Testis (tissue), 5 donors: ENCODE data around the gene PIN4. TPM values are rescaled to one million over a fixed set of nuclear protein-coding genes. Genes with fewer than 3 reads are reported as not detected.

Experiments
- DNase-seq: peaks from one replicate; pipeline ENCODE4 v3.0.0-alpha.2; 2019
- H3K27ac ChIP-seq, 2 donors: fragments of 200-600 bp; sonication (generic); one replicate each; pipeline ENCODE4 v1.5.1; 2019
- H3K27me3 ChIP-seq: fragments of 200-600 bp; sonication (generic); one replicate; pipeline ENCODE4 v1.5.1; 2019
- H3K36me3 ChIP-seq: fragments of 200-600 bp; sonication (generic); one replicate; pipeline ENCODE4 v1.5.1; 2017; ENCODE audit warnings: low read depth; ENCODE audit errors: missing control alignments
- H3K4me1 ChIP-seq: fragments of 200-600 bp; sonication (generic); one replicate; pipeline ENCODE4 v1.5.1; 2019
- H3K4me3 ChIP-seq, 2 donors: fragments of 200-600 bp; sonication (generic); one replicate each; pipeline ENCODE4 v1.5.1; 2017 to 2019
- H3K9me3 ChIP-seq: fragments of 200-600 bp; sonication (generic); one replicate; pipeline ENCODE4 v1.5.1; 2017
- CTCF ChIP-seq, 3 experiments: fragments of 450-650 bp in 2 of 3; fragments of 200-600 bp in 1 of 3; sonication (generic) in 1 of 3; IDR thresholded peaks; one replicate each; pipeline ENCODE4 v1.5.1; 2016 to 2019; ENCODE audit warnings: antibody characterized with exemption in 3 of 3, mild to moderate bottlenecking in 2 of 3, moderate library complexity in 1 of 3
- POLR2A ChIP-seq: fragments of 450-650 bp; IDR thresholded peaks from one replicate; pipeline ENCODE4 v1.6.1; 2017; ENCODE audit warnings: antibody characterized with exemption, mild to moderate bottlenecking, moderate library complexity
- WGBS, 2 donors: methylation state at CpG; one replicate each; pipeline ENCODE4 v1.1.5; 2018; 5-methylcytosine and 5-hydroxymethylcytosine counted together
- intact Hi-C: fragments of 100-400 bp; cut with DNase I; formaldehyde crosslinking; loops from one replicate; pipeline ENCODE4 v1.15.1; 2023; ENCODE audit warnings: low total_unique reads
- long read RNA-seq, 2 donors: transcript quantifications; one replicate each; lab custom pipeline, GENCODE V29; 2026
- polyA plus RNA-seq: library from polyadenylated mRNA; stranded (reverse); fragments of 350-450 nt; fragmentation: Illumina TruSeq; extraction: RNeasy Lipid Tissue Mini Kit (QIAGEN cat#74804); gene quantifications from one replicate; pipeline ENCODE4 v1.2.3, GENCODE V29; 2014; ENCODE audit warnings: low read depth, low replicate concordance; ENCODE audit not compliant: insufficient read depth
- total RNA-seq, 2 donors: library from RNA; depleted of rRNA; stranded (reverse); fragments of >200 nt; gene quantifications; one replicate each; pipeline ENCODE4 v1.2.3, GENCODE V29; 2016

The PIN4 gene
- total RNA-seq (1 to 10 TPM; 8.2 to 8.7 TPM), polyA plus RNA-seq (8.2 TPM)
- long read RNA-seq, donor 1, transcript PIN4-203 (4 exons, 1,321 nt) = major isoform, 39 of 39 reads
- long read RNA-seq, donor 1, partial matches to known transcripts = 0 of 39 reads
- long read RNA-seq, donor 1, other reads (novel, unspliced or antisense) = 0 of 39 reads
- long read RNA-seq, donor 2, transcript PIN4-203 (4 exons, 1,321 nt) = major isoform, 30 of 31 reads
- long read RNA-seq, donor 2, partial matches to known transcripts = 0 of 31 reads
- long read RNA-seq, donor 2, other reads (novel, unspliced or antisense) = 0 of 31 reads

GRCh38 chrX:72181178-72182125 is at the start of gene PIN4:
PIN4 (plus strand) TSS chrX:72181757; CDS start chrX:72181786, 29 bp downstream.
- TF ChIP-seq CTCF (IDR thresholded peaks at IDR 0.05) = no peak
- TF ChIP-seq POLR2A = no peak
- intact Hi-C loops = no loop called here
- Histone ChIP-seq H3K9me3 (no peaks in the 10 kb centered on the region), H3K4me1 (peaks cover 3% of the 10 kb centered on the region), H3K27me3 (no peaks in the 10 kb centered on the region), H3K27ac (peak within 1 kb of the TSS; percentile 63 to 81), H3K4me3 (peak within 1 kb of the TSS; percentile 60 to 76), H3K36me3 (no peaks in the 10 kb centered on the region)
- WGBS, 2 donors = 0 to 1% methylated on average over 29 to 38 of the region's 46 CpGs
- DNase-seq = peak; percentile 93

- intact Hi-C loops = no loop called here
Observed at GRCh38 chrX:72132456-72132855, 49.1 kb upstream of the PIN4 start.

GRCh38 chrX:72133851-72134546 is 47.6 kb upstream of the PIN4 start:
- no peak overlapping the region for H3K4me3 ChIP-seq
- no peaks in the 10 kb centered on the region for H3K36me3 ChIP-seq
- H3K27me3 ChIP-seq = no peaks in the 10 kb centered on the region
- no peak for DNase-seq
- no peak for TF ChIP-seq CTCF (IDR thresholded peaks at IDR 0.05)
- TF ChIP-seq POLR2A = no peak
- H3K9me3 ChIP-seq = no peaks in the 10 kb centered on the region
- intact Hi-C loops = no loop called here
- 94% methylated on average over 11 of the region's 11 CpGs; no CpG with 5 or more reads in 1 of the 2 donors for WGBS, 2 donors
- H3K27ac ChIP-seq = no peak overlapping the region
- peaks cover 5% of the 10 kb centered on the region for H3K4me1 ChIP-seq

More at GRCh38 chrX:72132456-72132855, 49.1 kb upstream of the PIN4 start:
- Histone ChIP-seq H3K9me3 (no peaks in the 10 kb centered on the region), H3K36me3 (no peaks in the 10 kb centered on the region), H3K27ac (peak overlapping the region; percentile 11 to 76), H3K27me3 (no peaks in the 10 kb centered on the region), H3K4me3 (no peak overlapping the region), H3K4me1 (peaks cover 5% of the 10 kb centered on the region)
- 45 to 56% methylated on average over 3 of the region's 3 CpGs for WGBS, 2 donors
- DNase-seq = no peak
- TF ChIP-seq CTCF (IDR thresholded peaks at IDR 0.05) (no peak), POLR2A (no peak)

GRCh38 chrX:72137846-72138495 is 43.6 kb upstream of the PIN4 start:
- WGBS, 2 donors = 86 to 89% methylated on average over 5 to 9 of the region's 9 CpGs
- Histone ChIP-seq H3K4me1 (no peaks in the 10 kb centered on the region), H3K27ac (no peak overlapping the region), H3K4me3 (no peak overlapping the region), H3K9me3 (no peaks in the 10 kb centered on the region), H3K27me3 (no peaks in the 10 kb centered on the region), H3K36me3 (no peaks in the 10 kb centered on the region)
- no peak for DNase-seq
- intact Hi-C loops = no loop called here
- TF ChIP-seq CTCF (IDR thresholded peaks at IDR 0.05) = no peak
- TF ChIP-seq POLR2A = no peak
